Measurements from ENCODE around the gene EVL. TPM values are rescaled to one million over a fixed set of nuclear protein-coding genes. Genes with fewer than 3 reads are reported as not detected.

EVL gene
- total and polyA plus RNA-seq, 2 donors (not counting 3 experiments of a cell fraction or from before 2014, with no cell fraction given), result 34.6 to 62.5 TPM

GRCh38 chr14:100056431-100056830 lies 8.8 kb upstream of the EVL start:
- H3K79me2 ChIP-seq (ENCODE audit: control insufficient read depth, insufficient read depth, low read length), result peaks cover 2% of the 10 kb centered on the region
- H3K36me3 ChIP-seq (ENCODE audit: control insufficient read depth in 2 of 2, extremely low read depth in 1 of 2, insufficient read depth in 2 of 2, low read length in 2 of 2), result no peaks in the 10 kb centered on the region
- H3K9ac ChIP-seq (replicated peaks; ENCODE audit: extremely low read depth, insufficient read depth, low read length), result no peak overlapping the region

More at GRCh38 chr14:100056431-100056830, 8.8 kb upstream of the EVL start:
- intact Hi-C loops (cut with micrococcal nuclease), result loop anchor here (2.0 kb wide), 1 partner anchor 136 kb away; no protein-coding TSS in a partner anchor
- dilution Hi-C loops (cut with MboI; ENCODE audit: extremely low pct_ligation_motif_present, low sequenced_read_pairs), result no loop called here
- Histone ChIP-seq H3K9me3 (replicated peaks; ENCODE audit: control insufficient read depth, insufficient read depth, low read length) (no peaks in the 10 kb centered on the region), H3K9me1 (replicated peaks; ENCODE audit: control insufficient read depth, extremely low read depth, insufficient read depth, low read length) (no peaks in the 10 kb centered on the region), H4K20me1 (replicated peaks; ENCODE audit: control insufficient read depth, extremely low read depth, insufficient read depth, low read length) (no peaks in the 10 kb centered on the region), H3K4me3 (replicated peaks in 1 of 3; ENCODE audit: insufficient read depth in 1 of 3, low read depth in 1 of 3, low read length in 3 of 3) (no peak overlapping the region), H3K27ac (ENCODE audit: insufficient read depth, low read depth, low read length) (no peak overlapping the region), H3K27me3 (ENCODE audit: control insufficient read depth in 2 of 2, insufficient read depth in 2 of 2, low read length in 2 of 2) (no peaks in the 10 kb centered on the region), H3K4me2 (ENCODE audit: insufficient read depth, low read length) (peak overlapping the region; percentile 60), H3K4me1 (ENCODE audit: control insufficient read depth, extremely low read depth, insufficient read depth, low read length) (peaks cover 9% of the 10 kb centered on the region), H2AFZ (ENCODE audit: low read depth, low read length) (no peak overlapping the region)
- BruUV-seq (replicated peaks), result no TSS peak
- TF ChIP-seq EZH2 (IDR thresholded peaks at IDR 0.05; ENCODE audit: borderline replicate concordance, low read depth, low read length, severe bottlenecking) (no peak), MYC (IDR thresholded peaks at IDR 0.05; ENCODE audit: low read depth, low read length) (no peak), CTCF (IDR thresholded peaks at IDR 0.05; ENCODE audit: extremely low read depth in 1 of 2, insufficient read depth in 1 of 2, low read depth in 1 of 2, low read length in 2 of 2) (no peak), JUN (IDR thresholded peaks at IDR 0.05; ENCODE audit: borderline replicate concordance, insufficient read depth, insufficient read length, low read depth) (no peak), GATA2 (IDR thresholded peaks at IDR 0.05; ENCODE audit: insufficient read depth, insufficient read length, low read depth, low read length) (peak; percentile 15), FOS (IDR thresholded peaks at IDR 0.05; ENCODE audit: borderline replicate concordance, insufficient read depth, low read length) (peak; percentile 52), POLR2A (IDR thresholded peaks at IDR 0.05; ENCODE audit: low read depth, low read length) (no peak), MAX (IDR thresholded peaks at IDR 0.05; ENCODE audit: insufficient read depth, insufficient read length) (no peak), POLR2AphosphoS5 (IDR thresholded peaks at IDR 0.05; ENCODE audit: insufficient read depth, low read depth, low read length) (no peak)
- FAIRE-seq (peak; percentile 53), DNase-seq (ENCODE audit: low read depth, low spot score) (peak; percentile 51)
- POLR2A ChIA-PET, result no interaction called here
- CTCF ChIA-PET, result interaction anchor here (0.5 to 3.0 kb wide), 14 partner anchors 10 to 190 kb away, joined by 3 to 39 read pairs (median 4); no protein-coding TSS in a partner anchor

Measured in endothelial cell of umbilical vein (primary cell).